ENCODE measurements around the gene PDK1.

GRCh38 chr2:172586245-172586891, 30.5 kb downstream of the PDK1 start:
- no peak for TF ChIP-seq POLR2A (IDR thresholded peaks at IDR 0.05)
- TF ChIP-seq CTCF (IDR thresholded peaks at IDR 0.05), result no peak
